NCI-H1930 (cell line): ENCODE data around the gene ANKRD40.
"Not testable (repeated sequence)": the region's sequence is repeated elsewhere in the genome, so short reads cannot be mapped to it uniquely, and the experiment has no call there.

Experiments
- DNase-seq, 2 experiments: peaks; one replicate each; lab custom pipeline; 2025; lab: John Stamatoyannopoulos, UW

ANKRD40 gene

DNA sequence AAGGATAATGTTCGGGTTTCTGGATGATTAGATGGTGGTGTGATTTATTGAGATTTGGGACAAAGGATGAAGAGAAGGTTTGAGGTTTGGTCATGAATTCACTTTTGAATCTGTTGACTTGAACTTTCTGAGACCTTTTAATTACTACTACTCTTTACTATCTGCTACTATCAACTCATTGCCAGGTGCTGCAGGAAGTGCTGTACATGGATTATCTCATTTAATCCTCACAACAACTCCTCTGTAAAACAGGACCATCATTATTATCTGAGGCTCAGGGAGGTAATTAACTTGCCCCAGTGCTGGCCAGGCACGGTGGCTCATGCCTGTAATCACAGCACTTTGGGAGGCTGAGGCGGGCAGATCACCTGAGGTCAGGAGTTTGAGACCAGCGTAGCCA is 2.9 kb upstream of the ANKRD40 start:
- no peak for DNase-seq

DNA sequence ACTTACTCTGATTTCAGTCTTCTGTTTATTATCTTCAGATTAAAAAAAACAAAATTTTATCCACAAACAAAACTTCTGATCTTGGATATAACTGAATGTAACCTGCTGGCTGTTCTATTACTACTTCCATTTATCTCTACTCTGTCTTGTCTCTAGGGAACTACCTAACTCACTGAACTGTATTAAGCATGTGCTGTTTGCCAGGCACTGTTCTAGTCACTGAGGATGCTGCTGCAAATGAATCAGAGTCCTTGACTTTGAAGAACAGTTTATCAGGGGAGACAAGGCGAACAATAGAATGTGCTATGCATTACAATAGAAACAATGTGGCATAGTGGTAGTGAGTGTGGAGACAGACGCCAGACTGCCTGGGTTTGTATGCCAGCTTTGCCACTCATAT is 2.3 kb upstream of the ANKRD40 start:
- no peak for DNase-seq

DNA sequence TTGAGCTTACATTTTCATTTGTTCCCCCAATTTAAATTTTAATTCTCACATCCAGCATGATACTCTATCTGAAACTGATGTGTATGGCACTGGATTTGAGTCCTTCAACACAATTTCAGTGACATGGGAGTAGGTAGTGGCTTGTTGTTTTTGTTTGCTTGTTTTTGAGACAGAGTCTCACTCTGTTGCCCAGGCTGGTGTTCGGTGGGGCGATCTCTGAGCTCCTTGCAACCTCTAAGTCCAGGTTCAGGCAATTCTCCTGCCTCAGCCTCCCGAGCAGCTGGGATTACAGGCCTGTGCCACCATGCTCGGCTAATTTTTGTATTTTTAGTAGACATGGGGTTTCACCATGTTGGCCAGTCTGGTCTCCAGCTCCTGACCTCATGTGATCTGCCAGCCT is 1.3 kb upstream of the ANKRD40 start:
- DNase-seq = not testable (repeated sequence)

DNA sequence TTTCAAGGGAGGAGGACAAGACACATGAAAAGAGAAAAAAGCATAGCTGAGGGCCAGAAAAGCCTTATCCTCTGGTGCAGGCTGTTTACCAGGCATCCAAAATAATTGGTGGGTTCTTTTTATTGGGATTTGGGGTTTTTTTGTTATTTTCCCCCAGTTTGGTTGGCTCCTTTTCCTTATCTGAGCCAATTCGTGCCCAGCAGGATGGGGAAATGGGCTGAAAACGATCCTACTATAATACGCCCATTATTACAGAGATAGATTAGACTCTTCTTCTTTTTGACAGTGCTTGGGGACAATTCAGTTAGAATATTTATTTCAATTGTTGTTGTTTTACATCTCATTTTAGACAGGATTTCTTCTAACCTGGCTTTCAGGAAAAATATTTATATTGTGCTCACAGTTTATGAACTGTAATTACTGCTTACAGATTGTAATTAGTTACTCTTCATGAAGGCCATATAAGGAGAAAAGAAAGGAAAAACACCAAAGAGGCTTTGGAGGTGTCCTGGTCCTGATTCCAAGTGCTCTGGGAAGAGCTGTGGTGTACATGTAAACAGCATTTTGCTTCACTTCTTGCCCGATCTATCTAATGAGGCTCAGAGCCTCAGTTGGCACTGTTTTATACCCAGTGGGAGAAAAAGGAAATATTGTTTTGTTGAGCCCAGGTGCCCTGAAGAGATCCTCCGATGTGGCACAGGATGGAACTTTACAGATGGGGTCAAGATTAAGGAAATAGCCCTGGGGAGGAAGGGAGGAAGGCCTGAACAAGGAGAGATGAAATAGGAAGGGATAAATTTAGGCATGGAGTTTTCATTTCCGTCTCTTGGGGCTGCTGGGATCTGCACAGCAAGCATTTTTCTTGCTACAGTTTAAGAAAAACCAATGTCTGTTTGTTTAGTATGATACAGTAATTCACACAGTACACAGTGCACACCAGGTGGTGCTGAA is 611 bp upstream of the ANKRD40 start:
- DNase-seq = no peak

DNA sequence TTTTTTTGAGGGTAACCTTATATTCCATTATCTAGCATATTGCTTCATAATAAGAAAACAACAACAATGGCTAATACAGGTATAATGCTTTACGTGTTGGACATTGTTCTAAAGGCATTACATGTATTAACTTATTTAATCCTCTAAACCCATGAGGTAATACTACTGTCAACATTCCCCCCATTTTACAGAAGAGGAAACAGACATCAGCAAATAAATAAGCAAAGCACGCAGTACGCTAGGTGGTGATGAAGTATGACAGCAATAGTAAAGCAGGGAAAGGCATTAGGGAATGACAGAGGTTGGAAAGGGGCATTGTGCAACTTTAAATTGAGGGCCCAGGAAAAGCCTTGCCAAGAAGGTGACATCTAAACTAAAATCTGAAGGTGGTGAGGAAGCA is 4.6 kb downstream of the ANKRD40 start:
- DNase-seq = no peak

DNA sequence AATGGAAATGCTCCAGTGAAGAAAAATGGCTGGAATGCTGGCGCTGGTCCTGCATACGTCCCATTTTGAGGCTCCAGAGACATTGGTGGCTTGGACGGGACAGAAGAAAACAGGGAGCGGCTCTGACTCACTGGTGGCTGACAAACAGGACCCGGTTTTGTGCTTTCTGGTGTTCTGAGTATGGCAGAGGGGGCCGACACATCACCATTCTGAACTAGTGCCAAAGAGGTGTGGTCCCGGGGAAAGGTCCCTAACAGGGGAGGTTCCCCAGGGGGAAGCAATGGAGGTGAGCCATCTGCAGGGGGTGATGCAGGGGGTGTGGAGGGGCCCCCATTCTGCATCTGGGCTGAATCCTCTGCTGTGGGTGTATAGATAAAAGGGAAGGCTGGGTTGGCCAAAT is 8.3 kb downstream of the ANKRD40 start:
- no peak for DNase-seq

DNA sequence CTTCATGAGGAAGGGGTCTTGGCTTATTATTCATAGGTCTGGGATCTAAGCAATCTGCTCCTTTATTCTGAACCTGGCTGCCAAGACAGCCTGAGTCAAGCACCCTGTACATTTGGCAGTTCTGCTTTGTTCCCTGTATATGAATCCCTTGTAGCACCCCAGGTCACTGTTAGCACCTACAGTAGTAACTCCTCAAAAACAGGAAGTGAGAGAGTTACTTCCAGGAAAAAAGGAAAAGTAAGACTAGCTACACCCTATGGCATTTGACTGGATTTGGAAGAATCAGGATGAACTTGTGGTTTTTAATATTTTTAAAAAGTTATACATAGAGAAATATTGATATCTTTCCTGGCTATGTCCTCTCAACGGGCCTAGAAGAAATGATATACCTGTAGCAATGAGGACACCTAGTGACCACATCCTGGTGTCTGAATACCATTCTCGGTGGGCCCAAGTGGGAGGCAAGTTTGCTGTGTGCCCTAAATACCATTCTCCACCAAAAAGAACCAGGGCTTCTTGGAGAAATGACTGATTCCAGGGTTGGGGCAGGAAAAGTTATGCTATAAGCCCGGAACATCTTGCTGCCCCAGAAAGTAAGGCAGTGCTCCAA is 9.9 kb downstream of the ANKRD40 start:
- no peak for DNase-seq

DNA sequence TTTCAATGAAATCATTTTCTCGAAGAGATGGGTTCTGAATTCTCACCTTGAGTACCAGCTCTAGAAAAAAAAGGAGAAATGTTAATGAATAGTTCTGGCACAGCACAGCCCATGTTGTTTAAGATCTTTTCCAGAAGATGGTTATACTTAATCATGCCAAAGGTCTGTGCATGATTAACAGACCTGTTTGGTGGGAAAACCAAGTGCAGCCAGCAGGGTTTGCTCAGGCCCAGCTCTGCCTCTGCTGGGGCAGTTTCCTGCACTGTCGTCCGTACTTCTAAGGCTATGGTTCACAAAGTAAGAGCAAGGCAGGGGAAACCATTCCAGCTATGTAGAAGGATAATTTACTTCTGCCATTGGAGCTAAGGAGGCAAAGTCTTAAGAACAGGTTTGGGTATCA is 10.7 kb downstream of the ANKRD40 start:
- DNase-seq = no peak

DNA sequence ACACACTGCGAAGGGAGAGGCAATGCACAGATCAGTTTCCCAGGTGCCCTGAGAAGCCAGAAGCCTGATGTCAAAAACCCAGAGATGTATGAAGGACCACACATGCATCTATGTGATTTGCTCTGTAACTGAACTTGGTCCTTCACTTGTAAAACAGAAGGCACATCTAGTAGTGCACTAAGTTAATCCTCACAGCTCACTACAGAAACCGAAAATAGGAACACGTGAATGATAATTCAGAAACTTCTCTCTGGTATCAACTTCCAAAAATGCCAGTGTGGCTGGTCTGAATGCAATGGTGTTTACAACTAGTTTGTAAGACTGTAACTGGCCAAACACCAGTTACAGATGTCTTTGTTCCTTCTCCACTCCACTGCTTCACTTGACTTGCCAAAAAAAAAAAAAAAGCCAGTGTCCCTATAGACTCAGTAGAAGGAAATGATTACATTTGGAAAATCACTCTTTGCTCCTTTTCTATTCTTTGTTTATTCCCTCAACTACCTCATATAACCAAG is 11.3 kb downstream of the ANKRD40 start:
- DNase-seq = no peak

DNA sequence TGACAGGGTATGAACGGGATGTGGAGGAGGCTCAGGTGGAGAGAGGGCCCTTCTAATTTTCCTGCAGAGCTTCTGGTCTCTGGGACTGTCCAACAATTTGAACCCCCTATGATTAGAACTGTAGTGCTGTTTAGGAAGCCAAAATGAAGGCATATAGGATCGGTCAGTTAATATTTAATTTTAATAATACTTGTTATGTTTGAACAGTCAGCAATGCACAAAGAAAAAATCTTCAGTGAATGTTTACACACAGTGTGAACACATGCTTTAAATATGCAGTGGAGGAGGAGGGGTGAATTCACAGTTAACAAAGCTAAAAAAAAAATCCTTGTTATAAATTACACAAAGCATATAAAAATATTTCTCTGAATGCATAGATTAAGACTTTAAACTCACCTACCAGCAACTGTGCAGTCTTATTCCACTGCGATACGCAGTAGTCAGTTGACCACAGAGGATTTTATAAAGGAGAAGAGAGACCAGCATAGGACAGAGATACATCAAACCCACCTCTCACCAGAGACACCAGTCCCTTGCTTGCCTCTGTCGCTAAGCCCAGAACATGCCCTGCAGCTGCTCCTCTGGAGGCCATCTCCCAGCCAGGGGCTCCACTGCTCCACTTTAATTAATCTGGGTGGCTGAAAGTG is 14.6 kb downstream of the ANKRD40 start:
- DNase-seq = no peak

DNA sequence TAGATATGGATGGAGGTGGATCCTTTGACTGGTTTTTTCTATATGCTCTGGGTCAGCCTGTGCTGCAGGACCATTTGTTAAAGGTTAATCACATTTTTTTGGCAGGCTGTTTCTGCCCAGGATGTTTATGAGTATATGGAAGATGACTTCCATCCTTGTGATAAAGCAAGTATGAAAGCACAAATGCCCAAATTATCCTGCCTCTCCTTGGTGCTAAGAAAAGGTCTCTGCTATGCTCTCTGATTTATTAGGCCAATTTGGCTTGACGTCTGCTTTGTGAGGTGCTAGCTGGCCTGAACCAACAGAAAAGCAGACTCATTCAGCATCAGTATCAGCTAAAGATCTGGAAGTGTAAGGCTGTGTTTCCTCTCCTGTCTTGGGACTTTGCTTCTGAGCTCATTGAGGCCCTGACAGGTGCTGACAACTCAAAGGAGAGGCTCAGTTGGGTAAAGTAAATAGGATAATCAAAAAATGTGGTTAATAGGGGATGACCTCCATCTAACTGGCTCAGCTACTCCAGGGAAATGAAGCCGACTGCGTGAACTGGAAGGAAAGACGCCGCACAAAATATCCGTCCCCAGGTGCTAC is 15.2 kb downstream of the ANKRD40 start:
- DNase-seq = no peak

DNA sequence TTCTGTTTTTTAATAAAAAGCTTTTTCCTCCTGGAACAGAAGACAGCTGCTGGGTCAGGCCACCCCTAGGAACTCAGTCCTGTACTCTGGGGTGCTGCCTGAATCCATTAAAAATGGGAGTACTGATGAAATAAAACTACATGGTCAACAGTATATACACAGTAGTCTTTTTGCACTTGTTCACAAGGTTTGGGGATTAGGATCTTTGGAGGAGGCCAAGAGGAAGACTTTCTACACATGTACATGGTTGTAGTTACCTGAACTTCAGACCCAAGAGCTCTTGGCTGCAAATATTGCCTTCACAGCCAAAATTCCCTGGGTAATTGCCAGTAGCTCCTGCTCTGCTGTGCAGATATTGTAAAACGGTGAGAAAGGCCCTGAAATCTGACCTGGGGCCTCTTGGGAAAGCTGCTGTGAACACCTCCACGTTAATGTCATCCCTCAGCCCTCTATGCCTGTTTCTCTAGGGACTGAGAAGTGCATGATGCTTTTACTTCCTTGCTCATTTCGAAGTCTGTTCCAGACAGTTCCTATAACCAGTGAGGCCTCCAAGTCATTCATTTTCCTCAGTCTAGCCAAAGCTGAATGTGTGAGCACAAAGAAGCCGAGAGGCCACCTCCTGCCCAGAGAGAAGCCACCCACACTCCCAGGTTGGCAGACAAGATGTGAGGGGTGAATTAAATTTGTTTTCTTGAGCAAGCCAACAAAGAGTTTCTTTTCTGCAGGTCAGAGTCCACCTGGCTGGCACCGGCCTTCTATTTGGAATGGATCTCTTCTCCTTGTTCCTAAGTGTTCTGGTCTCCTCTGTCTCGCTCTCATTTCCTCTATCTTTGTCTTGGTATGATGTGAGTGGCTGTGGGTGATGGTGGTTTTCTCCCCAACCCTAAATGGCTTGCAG is 15.9 kb downstream of the ANKRD40 start:
- DNase-seq = no peak

DNA sequence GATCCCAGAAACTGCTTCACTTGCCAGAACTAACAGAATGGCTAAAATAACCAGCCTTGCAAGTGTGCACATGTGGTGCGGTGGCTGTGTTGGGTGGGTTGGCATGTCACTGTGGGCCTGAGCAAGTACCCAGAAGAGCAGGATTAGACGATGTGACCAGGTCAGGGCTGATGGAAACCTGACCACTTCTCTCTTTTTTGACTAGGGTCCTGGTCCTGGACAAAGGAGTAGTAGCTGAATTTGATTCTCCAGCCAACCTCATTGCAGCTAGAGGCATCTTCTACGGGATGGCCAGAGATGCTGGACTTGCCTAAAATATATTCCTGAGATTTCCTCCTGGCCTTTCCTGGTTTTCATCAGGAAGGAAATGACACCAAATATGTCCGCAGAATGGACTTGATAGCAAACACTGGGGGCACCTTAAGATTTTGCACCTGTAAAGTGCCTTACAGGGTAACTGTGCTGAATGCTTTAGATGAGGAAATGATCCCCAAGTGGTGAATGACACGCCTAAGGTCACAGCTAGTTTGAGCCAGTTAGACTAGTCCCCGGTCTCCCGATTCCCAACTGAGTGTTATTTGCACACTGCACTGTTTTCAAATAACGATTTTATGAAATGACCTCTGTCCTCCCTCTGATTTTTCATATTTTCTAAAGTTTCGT is 16.7 kb downstream of the ANKRD40 start:
- no peak for DNase-seq

DNA sequence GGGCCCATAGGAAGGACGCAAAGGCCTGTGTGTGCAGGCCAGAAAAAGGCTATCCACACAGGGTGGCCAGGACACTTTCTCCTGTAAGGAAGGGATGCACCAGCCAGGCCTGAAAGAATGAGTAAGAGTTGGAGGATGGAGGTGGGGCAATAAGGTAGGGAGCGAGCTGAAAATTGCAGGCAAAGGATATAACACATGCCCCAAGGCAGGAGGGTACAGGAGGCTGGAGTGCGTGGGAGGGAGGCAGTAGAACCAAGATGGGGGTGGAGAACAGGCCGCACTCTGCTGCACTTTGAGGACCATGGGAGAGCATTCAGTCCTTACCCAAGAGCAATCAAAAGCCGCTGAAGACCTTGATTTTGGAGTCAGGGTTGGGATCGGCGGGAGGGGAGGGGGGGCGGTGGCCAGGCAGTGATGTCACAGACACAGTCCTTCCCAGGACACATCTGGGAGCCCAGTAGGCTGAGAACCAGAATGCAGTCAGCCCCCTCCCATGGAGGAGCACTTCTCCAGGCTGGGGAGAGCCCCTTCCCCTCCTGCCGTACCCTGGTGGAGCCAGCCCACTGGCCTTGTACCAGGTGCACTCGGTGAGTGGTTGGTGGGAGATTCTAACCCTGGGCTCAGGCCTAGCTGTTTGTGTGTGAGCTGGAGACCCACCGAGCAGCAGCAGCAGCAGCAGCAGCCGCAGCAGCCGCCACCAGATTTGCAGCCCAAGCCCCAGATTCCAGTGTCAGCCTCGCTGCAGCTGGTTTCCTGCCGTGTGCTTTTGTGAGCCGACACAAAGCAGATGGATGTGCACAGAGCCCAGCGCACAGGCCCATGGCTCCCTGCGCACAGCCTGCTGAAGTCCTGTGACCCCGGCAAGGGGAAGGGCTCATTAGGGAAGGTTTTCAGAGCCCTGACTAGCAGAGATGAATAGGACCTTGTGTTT is 17.5 kb downstream of the ANKRD40 start:
- DNase-seq = no peak

DNA sequence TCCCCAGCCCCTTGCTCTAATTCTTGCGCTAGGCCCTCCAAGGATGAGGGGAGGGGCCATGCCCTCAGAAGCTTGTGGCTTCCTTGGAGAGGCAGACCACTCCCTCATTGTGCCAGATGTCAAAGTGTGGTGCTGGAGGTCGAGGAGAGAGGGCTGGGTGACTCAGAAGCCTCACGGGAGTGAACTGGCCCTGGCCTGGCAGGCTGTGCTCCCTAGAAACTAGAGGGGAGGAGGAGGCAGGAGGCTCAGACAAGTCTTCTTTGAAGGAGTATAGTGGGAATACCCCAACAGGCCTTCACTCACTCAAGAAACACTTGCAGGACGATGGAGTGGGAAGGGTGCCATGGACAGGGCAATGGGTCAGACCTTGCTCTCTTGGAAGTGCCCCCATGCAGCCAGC is 18.5 kb downstream of the ANKRD40 start:
- DNase-seq = no peak

DNA sequence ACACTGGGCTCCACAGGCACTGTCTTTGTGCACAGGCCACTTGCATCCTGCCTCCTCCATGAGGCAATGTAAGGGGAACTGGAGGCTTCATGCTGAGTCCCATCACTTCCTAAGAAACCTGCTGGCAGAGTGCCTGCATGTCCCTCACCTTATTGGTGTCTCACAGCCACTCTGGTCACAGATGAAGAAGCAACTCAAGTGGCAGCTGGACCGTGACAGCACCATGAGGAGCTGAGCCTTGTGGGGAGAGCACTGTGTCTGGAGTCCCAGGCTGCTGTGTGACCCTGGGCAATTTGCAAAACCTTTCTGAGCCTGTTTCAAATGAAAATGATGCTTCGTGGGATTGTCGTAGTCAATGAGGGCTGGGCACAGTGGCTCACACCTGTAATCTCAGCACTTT is 19.5 kb downstream of the ANKRD40 start:
- no peak for DNase-seq

DNA sequence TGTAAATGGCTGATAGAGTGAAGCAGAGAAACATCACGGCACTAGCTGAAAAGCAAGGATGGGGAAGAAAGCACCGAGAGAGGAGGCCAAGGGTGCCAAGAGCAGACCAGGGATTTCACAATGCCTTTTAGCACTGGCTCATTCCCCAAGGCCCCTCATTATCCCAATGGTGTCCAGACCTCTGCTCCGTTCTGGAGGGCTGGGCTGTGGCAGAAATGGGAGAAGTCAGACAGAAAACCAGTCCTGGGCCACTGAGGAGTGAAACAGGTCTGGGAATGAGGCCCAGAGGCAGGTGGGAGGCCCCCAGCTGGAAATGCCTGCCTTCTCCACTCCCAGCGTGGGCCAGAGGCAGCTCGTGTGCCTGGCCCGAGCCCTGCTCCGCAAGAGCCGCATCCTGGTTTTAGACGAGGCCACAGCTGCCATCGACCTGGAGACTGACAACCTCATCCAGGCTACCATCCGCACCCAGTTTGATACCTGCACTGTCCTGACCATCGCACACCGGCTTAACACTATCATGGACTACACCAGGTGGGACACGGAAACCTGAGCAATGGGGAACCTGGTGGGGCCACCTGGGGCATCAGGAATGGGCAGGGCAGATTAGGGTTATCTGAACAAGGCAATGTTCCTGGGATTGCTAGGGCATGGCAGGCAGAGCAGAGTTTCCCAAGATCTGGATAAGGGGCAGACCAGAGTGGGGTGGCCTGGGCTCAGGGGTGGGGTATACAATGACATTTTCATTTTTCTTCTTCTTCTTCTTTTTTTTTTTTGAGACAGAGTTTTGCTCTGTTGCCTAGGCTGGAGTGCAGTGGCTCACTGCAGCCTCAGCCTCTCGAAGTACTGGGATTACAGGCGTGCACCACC is 20.3 kb downstream of the ANKRD40 start:
- no peak for DNase-seq

DNA sequence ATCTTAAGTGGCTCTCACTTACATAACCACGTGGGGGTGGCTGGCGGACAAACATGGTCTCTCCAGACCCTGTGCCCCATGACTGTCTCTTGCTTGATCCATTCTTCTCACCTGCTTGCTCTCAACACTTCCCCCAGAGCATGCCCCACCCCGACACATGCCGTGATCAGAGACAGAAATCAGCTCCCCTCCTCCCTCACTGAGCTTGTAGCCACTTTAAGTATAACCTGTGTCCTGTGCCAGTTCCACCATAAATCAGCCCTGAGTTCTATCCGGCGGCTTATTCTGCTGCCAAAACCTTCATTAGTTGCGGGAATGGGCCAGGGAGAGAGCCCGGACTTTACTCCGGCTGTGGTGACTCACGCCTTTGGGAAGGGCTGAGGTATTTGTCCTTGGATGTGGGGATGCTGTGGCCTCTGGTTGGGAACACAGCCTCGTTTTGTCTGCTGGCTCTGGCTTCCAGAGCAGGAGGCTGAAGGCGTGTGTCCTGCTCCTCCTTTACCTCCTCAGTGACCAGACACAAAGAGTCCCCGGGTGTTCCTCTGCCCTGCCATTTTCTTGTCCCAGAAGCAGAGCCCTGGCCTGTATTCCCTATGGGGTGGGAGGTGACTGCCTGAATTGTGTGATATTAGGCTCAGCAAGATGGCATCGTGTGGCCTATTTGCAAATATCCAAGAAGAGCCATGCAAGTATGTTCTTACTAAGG is 21.1 kb downstream of the ANKRD40 start:
- DNase-seq = no peak
